Measurements from ENCODE around the gene SMAD5. TPM values are rescaled to one million over a fixed set of nuclear protein-coding genes. Genes with fewer than 3 reads are reported as not detected.

SMAD5 gene
- total and polyA plus RNA-seq, 2 experiments from 2014 or later = 25.7 to 130 TPM

DNA sequence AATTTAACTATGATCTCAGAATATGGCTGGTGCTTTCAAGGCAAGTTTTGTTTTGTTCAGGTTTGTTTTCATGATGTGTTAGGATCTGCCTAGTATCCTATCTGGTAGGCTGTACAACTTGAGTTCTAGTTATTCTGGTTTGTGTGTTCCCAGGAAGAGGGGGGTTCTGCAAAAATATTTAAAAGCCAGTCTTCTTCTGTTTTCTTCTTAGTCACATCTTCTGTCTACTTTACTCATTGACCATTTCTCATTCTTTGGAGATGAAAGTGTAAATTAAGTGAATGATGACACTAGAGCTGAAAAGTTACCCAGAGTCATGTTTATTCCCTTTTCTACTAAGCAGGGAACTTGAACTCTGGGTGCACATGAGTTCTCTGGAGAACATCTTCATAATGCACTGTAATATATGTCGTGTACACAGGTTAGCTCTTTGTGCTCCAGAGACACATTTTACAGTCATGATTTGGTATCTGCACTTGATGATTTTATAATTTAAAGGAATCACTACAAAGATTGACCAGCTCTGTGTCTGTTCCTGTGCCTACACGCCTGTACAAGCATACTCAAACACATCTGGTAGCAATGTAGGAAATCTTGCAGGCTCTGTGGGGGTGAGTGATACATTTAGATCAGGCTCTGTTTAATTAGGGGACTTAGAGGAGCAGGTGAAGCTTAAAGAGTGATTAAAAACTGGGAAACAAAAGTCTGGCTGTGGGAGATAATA lies 5.0 kb downstream of the SMAD5 start:
- TF ChIP-seq, protein P1, sequence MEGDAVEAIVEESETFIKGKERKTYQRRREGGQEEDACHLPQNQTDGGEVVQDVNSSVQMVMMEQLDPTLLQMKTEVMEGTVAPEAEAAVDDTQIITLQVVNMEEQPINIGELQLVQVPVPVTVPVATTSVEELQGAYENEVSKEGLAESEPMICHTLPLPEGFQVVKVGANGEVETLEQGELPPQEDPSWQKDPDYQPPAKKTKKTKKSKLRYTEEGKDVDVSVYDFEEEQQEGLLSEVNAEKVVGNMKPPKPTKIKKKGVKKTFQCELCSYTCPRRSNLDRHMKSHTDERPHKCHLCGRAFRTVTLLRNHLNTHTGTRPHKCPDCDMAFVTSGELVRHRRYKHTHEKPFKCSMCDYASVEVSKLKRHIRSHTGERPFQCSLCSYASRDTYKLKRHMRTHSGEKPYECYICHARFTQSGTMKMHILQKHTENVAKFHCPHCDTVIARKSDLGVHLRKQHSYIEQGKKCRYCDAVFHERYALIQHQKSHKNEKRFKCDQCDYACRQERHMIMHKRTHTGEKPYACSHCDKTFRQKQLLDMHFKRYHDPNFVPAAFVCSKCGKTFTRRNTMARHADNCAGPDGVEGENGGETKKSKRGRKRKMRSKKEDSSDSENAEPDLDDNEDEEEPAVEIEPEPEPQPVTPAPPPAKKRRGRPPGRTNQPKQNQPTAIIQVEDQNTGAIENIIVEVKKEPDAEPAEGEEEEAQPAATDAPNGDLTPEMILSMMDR (IDR thresholded peaks at IDR 0.05; ENCODE audit: low read depth, low read length) = no peak
- H3K27ac ChIP-seq = no peak overlapping the region
- no peaks in the 10 kb centered on the region for H3K27me3 ChIP-seq

DNA sequence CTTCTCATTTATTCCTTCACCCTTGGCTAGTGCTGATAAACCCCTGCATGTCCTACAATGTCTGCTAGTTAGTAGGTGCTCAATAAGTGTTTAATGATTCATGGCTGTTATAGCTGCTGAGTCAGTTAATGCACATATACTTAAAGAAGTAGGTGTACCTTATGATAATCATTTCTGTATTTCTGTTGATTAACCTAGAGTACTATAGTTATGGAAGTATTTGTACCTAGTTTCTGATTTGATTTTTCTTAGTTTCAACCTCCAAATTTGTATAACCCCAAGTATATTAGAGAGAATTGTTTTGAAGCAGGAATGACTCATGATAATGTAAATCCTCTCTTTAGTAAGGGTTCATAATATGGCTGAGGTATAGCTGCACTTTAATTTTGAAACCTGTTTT lies 8.9 kb downstream of the SMAD5 start:
- no peak overlapping the region for H3K4me3 ChIP-seq
- H3K9me3 ChIP-seq (ENCODE audit: low read depth) = no peaks in the 10 kb centered on the region
- peaks cover 11% of the 10 kb centered on the region for H3K4me1 ChIP-seq (ENCODE audit: low read depth)
- no peaks in the 10 kb centered on the region for H3K27me3 ChIP-seq
- TF ChIP-seq, protein P1 (IDR thresholded peaks at IDR 0.05; ENCODE audit: low read depth, low read length) = no peak
- H3K27ac ChIP-seq = no peak overlapping the region
- H3K36me3 ChIP-seq = no peaks in the 10 kb centered on the region
- DNase-seq (ENCODE audit: low read depth in 1 of 2, low spot score in 1 of 2) = no peak

More for the DNA sequence above, 5.0 kb downstream of the SMAD5 start:
- H3K4me3 ChIP-seq = no peak overlapping the region
- H3K9me3 ChIP-seq (ENCODE audit: low read depth) = no peaks in the 10 kb centered on the region
- H3K4me1 ChIP-seq (ENCODE audit: low read depth) = peaks cover 13% of the 10 kb centered on the region
- DNase-seq (ENCODE audit: low read depth in 1 of 2, low spot score in 1 of 2) = no peak
- no peaks in the 10 kb centered on the region for H3K36me3 ChIP-seq

DNA sequence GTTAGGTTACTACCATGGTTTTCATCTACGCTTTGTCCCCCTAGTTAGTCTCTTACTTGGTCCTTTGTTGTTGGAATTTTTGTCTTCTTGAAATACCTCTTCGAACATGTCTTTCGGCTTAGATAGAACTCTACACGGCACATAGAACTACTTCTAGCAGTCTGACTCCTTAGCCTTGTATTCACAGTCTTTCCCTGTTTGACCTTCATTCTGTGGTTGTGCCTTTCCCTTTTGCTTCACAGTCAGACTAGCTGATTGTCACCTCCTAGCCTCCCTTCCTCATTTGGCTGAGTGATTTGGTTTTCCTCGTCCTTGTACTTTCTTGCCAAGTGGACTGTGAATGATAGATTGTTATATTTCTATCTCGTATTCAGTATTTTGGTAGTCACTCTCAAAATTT lies 10.7 kb downstream of the SMAD5 start:
- TF ChIP-seq, protein P1 (IDR thresholded peaks at IDR 0.05; ENCODE audit: low read depth, low read length) = no peak
- DNase-seq (ENCODE audit: low read depth in 1 of 2, low spot score in 1 of 2) = no peak
- H3K27ac ChIP-seq = no peak overlapping the region
- H3K36me3 ChIP-seq = no peaks in the 10 kb centered on the region
- no peak overlapping the region for H3K4me3 ChIP-seq
- no peaks in the 10 kb centered on the region for H3K9me3 ChIP-seq (ENCODE audit: low read depth)
- peaks cover 11% of the 10 kb centered on the region for H3K4me1 ChIP-seq (ENCODE audit: low read depth)
- H3K27me3 ChIP-seq = no peaks in the 10 kb centered on the region

DNA sequence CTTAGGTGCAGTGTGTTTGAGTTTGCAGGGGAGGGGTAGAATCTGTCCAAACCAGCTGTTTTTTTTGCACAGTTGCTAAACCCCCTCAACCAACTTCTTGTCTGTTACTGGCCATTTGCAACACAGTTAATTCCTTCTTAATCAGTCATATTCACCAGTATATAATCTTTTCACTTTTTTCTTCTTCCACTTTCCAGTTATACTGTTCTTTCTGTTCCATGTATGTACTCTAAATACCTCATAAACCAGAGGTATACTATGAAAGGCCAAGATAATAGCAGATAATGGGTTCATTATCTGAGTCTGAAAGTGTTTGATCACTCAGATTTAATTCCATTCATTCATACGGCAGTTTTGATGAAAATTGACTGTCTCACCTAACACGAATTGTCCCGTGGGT lies 11.1 kb downstream of the SMAD5 start:
- Histone ChIP-seq H3K27me3 (no peaks in the 10 kb centered on the region), H3K9me3 (ENCODE audit: low read depth) (no peaks in the 10 kb centered on the region), H3K4me3 (no peak overlapping the region), H3K27ac (no peak overlapping the region), H3K4me1 (ENCODE audit: low read depth) (peaks cover 11% of the 10 kb centered on the region), H3K36me3 (no peaks in the 10 kb centered on the region)
- no peak for DNase-seq (ENCODE audit: low read depth in 1 of 2, low spot score in 1 of 2)
- TF ChIP-seq, protein P1 (IDR thresholded peaks at IDR 0.05; ENCODE audit: low read depth, low read length) = no peak

DNA sequence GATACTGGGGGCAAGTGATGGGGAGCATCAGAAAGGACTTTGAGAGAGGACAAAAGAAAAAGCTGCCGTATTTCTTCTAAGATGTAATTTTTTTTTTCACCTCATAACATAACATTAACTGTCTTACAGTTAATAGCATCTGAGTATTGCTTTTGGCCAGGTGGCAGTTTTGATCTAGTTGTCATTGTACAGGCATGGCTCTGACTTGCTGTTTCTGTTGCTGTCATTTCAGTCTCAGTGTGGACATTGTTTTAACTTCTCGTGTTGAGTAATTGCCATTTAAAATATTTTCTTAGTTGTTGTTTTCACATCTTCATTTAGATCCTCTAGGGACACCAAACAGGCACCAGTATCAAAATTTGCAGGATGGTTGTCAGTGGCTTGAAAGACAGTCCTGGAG lies 12.4 kb downstream of the SMAD5 start:
- no peak overlapping the region for H3K4me3 ChIP-seq
- H3K4me1 ChIP-seq (ENCODE audit: low read depth) = peaks cover 11% of the 10 kb centered on the region
- H3K36me3 ChIP-seq = no peaks in the 10 kb centered on the region
- DNase-seq (ENCODE audit: low read depth in 1 of 2, low spot score in 1 of 2) = no peak
- TF ChIP-seq, protein P1 (IDR thresholded peaks at IDR 0.05; ENCODE audit: low read depth, low read length) = no peak
- H3K27me3 ChIP-seq = no peaks in the 10 kb centered on the region
- H3K27ac ChIP-seq = no peak overlapping the region
- no peaks in the 10 kb centered on the region for H3K9me3 ChIP-seq (ENCODE audit: low read depth)

Data from cardiac muscle cell (in vitro differentiated cells and primary cell).